ENCODE results near the gene AKNAD1.

AKNAD1 gene

DNA sequence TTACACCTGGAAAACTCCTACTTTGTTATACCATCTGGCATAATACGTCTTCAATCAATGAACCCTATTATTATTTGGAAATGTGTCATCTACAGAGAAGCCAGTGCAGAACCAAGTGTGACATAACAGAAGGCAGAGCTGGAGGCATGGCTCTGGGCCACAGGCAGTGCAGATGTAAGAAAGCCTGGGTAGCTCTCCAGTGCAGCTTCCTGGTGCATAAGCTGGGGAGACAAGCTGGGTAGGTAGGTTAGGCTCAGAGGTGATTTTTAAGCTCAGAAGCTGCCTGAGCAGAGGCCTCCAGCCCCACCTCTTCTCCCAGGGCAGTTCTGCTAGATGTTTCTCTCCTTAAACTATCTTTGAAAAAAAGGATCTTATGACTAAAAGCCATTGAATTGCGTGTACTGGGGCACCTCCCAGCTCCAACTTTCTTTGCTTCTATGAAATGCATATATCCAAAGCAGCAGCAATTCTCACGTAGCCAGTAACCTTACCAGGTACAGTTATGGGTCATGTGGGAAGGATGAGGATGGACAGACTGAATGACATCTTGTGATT, 30.7 kb downstream of the AKNAD1 start:
- DNase-seq (ENCODE audit: low read depth) = no peak
- H3K4me3 ChIP-seq (ENCODE audit: low read length) = no peak overlapping the region
- H3K27me3 ChIP-seq (replicated peaks; ENCODE audit: control insufficient read depth, insufficient read depth, low read length) = no peaks in the 10 kb centered on the region
- H3K36me3 ChIP-seq (ENCODE audit: control insufficient read depth, insufficient read depth, low read length, severe bottlenecking) = no peaks in the 10 kb centered on the region
- H3K9ac ChIP-seq (ENCODE audit: low read length) = no peak overlapping the region
- H3K4me1 ChIP-seq (ENCODE audit: control insufficient read depth, insufficient read depth, low read length) = peaks cover 35% of the 10 kb centered on the region
- H3K9me3 ChIP-seq (ENCODE audit: control insufficient read depth, low read length) = no peaks in the 10 kb centered on the region

DNA sequence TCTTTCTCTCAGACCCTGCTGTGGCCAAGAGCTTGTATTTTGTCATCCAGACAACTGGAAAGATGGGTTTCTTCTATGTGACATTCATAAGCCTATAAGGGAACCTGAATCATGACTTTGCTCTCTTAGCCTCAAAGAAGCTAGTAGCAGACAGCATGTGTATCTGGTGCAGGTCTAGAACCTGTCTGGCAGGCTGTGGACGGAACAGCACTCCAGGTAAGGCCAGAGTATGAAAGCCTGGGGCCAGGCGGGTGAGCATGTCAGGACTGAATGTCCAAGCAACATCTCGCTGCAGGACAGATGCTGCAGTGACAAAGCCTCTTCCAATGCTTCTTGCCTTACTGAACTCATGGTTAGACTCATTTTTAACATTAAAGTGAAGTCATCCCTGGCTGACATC, 32.8 kb downstream of the AKNAD1 start:
- no peak for DNase-seq (ENCODE audit: low read depth)
- Histone ChIP-seq H3K4me3 (ENCODE audit: low read length) (no peak overlapping the region), H3K36me3 (ENCODE audit: control insufficient read depth, insufficient read depth, low read length, severe bottlenecking) (no peaks in the 10 kb centered on the region)

DNA sequence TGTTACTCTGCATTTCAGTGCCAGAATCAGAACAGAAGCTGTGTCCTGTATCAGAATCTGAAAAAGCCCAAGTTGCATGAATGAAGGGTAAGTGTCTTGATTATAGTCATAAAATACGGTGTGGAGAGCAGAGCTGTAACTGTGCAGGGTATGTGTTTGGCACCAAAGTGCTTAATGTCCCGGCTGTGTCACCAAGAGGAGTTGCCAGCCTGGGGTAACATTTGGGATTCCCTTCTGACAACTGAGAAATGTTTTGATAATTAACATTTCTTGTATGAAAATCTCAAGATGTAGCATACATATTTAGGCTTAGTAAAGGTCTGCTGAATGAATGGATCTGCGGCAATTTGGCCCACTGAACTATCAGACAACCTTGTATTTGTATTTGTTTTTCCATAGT, 33.3 kb downstream of the AKNAD1 start:
- DNase-seq (ENCODE audit: low read depth) = no peak
- Histone ChIP-seq H3K9ac (ENCODE audit: low read length) (no peak overlapping the region), H3K27me3 (replicated peaks; ENCODE audit: control insufficient read depth, insufficient read depth, low read length) (no peaks in the 10 kb centered on the region), H3K9me3 (ENCODE audit: control insufficient read depth, low read length) (no peaks in the 10 kb centered on the region), H3K4me1 (ENCODE audit: control insufficient read depth, insufficient read depth, low read length) (peaks cover 10% of the 10 kb centered on the region), H3K36me3 (ENCODE audit: control insufficient read depth, insufficient read depth, low read length, severe bottlenecking) (no peaks in the 10 kb centered on the region), H3K4me3 (ENCODE audit: low read length) (no peak overlapping the region)

More for the DNA sequence above, 32.8 kb downstream of the AKNAD1 start:
- Histone ChIP-seq H3K9ac (ENCODE audit: low read length) (no peak overlapping the region), H3K4me1 (ENCODE audit: control insufficient read depth, insufficient read depth, low read length) (peaks cover 14% of the 10 kb centered on the region), H3K9me3 (ENCODE audit: control insufficient read depth, low read length) (no peaks in the 10 kb centered on the region), H3K27me3 (replicated peaks; ENCODE audit: control insufficient read depth, insufficient read depth, low read length) (no peaks in the 10 kb centered on the region)

DNA sequence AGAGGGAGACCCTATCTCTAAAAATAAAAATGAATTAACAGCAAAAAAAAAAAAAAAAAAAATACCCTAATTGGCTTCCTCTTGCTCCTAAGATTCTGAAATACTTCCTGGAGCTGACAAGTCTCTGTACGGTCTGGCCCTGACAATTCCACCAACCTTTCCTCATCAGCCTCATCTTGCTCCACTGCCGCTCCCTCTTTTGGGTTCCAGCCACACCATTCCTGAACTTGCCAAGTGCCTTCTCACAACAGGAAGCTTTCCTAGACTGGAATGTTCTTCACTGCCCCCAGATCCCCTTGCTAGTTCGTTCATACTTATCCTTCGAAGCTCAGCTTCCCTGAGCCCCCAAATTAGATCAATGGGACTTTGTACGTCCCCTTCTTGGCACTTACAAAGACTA, 37.0 kb downstream of the AKNAD1 start:
- DNase-seq (ENCODE audit: low read depth) = no peak
- H3K4me3 ChIP-seq (ENCODE audit: low read length) = no peak overlapping the region
- peaks cover 24% of the 10 kb centered on the region for H3K4me1 ChIP-seq (ENCODE audit: control insufficient read depth, insufficient read depth, low read length)

DNA sequence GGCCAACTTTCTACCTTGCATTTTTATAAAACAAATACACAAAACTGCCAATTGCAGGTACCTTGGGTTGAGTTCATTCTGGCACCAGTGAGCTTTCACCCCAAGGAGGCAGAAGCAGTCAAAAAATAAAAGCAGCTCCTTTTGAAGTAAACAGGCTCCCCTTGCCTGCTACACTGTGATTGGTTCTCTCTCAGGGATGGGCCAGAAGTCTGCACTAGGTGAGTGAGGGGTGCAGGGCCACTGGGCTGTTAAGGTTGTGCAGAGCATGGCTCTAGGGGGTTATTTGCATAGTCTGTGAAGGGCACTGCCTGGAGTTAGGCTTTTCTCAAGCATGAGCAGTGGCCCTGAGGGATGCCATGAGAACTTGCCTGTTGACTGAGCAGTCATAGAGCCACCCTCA, 39.1 kb downstream of the AKNAD1 start:
- H3K4me3 ChIP-seq (ENCODE audit: low read length) = no peak overlapping the region
- H3K36me3 ChIP-seq (ENCODE audit: control insufficient read depth, insufficient read depth, low read length, severe bottlenecking) = no peaks in the 10 kb centered on the region
- H3K9me3 ChIP-seq (ENCODE audit: control insufficient read depth, low read length) = no peaks in the 10 kb centered on the region
- no peaks in the 10 kb centered on the region for H3K27me3 ChIP-seq (replicated peaks; ENCODE audit: control insufficient read depth, insufficient read depth, low read length)
- H3K9ac ChIP-seq (ENCODE audit: low read length) = no peak overlapping the region
- no peak for DNase-seq (ENCODE audit: low read depth)
- peaks cover 40% of the 10 kb centered on the region for H3K4me1 ChIP-seq (ENCODE audit: control insufficient read depth, insufficient read depth, low read length)

More for the DNA sequence above, 37.0 kb downstream of the AKNAD1 start:
- H3K9ac ChIP-seq (ENCODE audit: low read length) = no peak overlapping the region
- H3K9me3 ChIP-seq (ENCODE audit: control insufficient read depth, low read length) = no peaks in the 10 kb centered on the region
- no peaks in the 10 kb centered on the region for H3K36me3 ChIP-seq (ENCODE audit: control insufficient read depth, insufficient read depth, low read length, severe bottlenecking)
- H3K27me3 ChIP-seq (replicated peaks; ENCODE audit: control insufficient read depth, insufficient read depth, low read length) = no peaks in the 10 kb centered on the region

DNA sequence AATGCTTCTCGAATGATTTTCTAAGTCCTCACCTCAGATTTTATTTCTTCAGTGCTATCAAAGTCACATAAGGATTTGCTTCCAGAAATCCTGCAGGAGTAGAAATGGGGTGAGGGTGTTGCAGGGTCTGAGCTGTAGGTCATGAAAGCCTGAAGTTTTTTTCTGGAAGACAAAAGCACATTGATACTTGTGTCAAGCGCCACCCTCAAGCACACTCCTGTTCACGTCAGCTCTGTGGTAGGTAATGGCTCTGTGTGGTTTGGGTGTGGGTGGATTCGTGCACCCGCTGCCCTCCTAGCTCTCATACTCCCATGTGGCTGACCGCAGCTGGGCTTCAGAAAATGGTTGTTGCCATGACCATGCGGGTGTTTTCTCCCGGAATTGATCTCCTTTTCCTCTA, 39.9 kb downstream of the AKNAD1 start:
- Histone ChIP-seq H3K4me1 (ENCODE audit: control insufficient read depth, insufficient read depth, low read length) (peaks cover 40% of the 10 kb centered on the region), H3K9me3 (ENCODE audit: control insufficient read depth, low read length) (no peaks in the 10 kb centered on the region), H3K4me3 (ENCODE audit: low read length) (peak overlapping the region; percentile 71), H3K36me3 (ENCODE audit: control insufficient read depth, insufficient read depth, low read length, severe bottlenecking) (peaks cover under 1% of the 10 kb centered on the region), H3K27me3 (replicated peaks; ENCODE audit: control insufficient read depth, insufficient read depth, low read length) (no peaks in the 10 kb centered on the region), H3K9ac (ENCODE audit: low read length) (peak overlapping the region; percentile 72)
- DNase-seq (ENCODE audit: low read depth) = no peak

DNA sequence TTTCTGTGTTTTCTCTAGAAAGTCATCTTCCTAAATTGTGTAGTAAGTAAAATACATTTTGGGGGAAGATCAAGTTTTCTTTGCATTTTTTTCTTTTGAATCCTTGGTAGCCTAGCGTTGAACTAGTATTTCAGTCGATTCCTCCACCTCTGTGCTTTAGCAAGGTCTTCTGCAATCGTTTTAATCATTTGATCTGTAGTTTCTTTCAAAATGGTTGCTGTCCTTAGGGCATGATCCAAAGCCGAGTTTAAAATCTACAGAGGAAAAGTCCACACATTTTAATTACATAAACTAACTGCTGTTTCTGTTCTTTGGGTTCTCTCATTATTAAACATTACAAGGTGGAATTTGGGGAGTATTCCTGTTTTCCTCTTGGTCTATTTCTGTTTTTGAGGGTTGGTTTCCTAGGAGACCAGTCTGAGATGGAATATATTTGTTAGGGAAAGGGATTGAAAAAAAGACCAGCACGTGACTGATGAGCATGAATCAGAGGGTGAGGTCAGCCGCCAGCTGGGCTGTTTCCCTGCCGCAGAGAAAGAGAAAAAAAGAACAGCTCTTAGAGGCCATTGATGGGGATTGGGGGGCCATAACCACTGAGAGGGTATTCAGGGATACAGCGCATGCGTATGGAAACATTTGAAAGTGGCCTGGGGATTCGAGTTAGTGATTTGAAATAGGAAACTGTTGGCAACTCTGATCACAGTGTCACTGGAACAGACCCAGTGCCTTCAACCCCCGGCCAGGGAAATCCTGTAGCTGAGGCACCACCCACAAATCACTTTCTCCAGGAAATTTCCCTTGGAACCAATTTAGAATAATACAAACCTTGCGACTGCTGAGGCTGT, 40.6 kb downstream of the AKNAD1 start:
- H3K4me3 ChIP-seq (ENCODE audit: low read length) = peak overlapping the region; percentile 71
- H3K27me3 ChIP-seq (replicated peaks; ENCODE audit: control insufficient read depth, insufficient read depth, low read length) = no peaks in the 10 kb centered on the region
- DNase-seq (ENCODE audit: low read depth) = peak; percentile 94

DNA sequence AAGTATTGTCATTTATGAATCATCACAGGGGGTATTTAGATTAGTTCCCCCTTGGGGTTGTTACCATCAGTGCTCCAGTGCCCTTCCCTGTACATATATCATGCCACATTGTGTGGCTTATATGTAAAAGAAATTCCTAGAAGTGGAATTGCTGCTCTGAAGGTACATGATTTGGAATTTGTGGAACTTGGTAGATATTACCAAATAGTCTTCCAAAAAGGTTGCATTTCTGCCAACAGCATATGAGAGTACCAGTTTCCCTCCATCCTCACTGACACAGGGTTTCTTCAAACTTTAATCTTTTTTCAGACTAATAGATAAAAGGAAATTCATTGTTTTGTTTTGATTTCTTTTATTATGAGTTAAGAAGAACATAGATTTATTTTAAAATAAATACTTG, 41.3 kb downstream of the AKNAD1 start:
- Histone ChIP-seq H3K9me3 (ENCODE audit: control insufficient read depth, low read length) (no peaks in the 10 kb centered on the region), H3K9ac (ENCODE audit: low read length) (peak overlapping the region; percentile 67), H3K4me1 (ENCODE audit: control insufficient read depth, insufficient read depth, low read length) (peaks cover 40% of the 10 kb centered on the region), H3K27me3 (replicated peaks; ENCODE audit: control insufficient read depth, insufficient read depth, low read length) (no peaks in the 10 kb centered on the region), H3K36me3 (ENCODE audit: control insufficient read depth, insufficient read depth, low read length, severe bottlenecking) (peaks cover 9% of the 10 kb centered on the region), H3K4me3 (ENCODE audit: low read length) (peak overlapping the region; percentile 71)
- DNase-seq (ENCODE audit: low read depth) = peak; percentile 25

More for the DNA sequence above, 40.6 kb downstream of the AKNAD1 start:
- Histone ChIP-seq H3K36me3 (ENCODE audit: control insufficient read depth, insufficient read depth, low read length, severe bottlenecking) (peaks cover 8% of the 10 kb centered on the region), H3K9me3 (ENCODE audit: control insufficient read depth, low read length) (no peaks in the 10 kb centered on the region), H3K9ac (ENCODE audit: low read length) (peak overlapping the region; percentile 72), H3K4me1 (ENCODE audit: control insufficient read depth, insufficient read depth, low read length) (peaks cover 40% of the 10 kb centered on the region)

DNA sequence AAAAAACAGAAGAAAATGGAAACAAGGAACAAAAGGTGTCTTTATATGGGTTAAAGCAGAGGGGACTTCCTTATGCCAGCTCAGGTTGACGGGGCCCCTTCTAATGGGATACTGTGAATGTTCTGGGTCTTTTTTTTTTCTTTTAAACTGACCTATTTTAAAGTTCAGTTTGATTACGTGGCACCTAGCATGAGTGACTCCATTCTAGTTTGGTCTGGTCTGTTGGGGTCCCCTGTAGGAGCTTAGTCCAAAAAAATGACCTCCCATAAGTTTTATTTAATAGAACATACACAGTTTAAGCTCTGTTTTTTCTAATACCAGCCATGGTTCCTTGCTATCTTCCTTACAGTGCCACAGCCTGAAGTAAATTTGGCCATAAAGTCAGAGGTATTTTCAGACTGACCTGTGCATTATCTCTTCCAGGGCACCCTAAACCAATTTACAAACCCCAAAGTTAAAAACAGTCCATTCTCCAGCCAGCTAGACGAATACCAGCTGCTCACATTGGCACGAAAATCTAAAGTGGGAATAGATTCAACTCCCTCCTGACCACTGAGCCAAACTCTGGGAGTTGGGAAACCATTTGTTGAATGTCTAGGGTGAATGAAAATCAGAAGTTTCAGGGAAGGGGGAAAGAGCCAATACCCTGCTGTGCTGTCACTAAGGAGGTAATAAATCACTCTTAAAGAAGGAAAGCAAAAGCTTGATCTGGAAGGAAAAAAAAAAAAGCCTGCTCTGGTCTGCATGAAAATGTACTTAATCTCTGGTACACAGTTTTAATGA, 42.4 kb downstream of the AKNAD1 start:
- Histone ChIP-seq H3K4me1 (ENCODE audit: control insufficient read depth, insufficient read depth, low read length) (peaks cover 40% of the 10 kb centered on the region), H3K4me3 (ENCODE audit: low read length) (no peak overlapping the region), H3K9ac (ENCODE audit: low read length) (no peak overlapping the region), H3K9me3 (ENCODE audit: control insufficient read depth, low read length) (no peaks in the 10 kb centered on the region), H3K27me3 (replicated peaks; ENCODE audit: control insufficient read depth, insufficient read depth, low read length) (no peaks in the 10 kb centered on the region), H3K36me3 (ENCODE audit: control insufficient read depth, insufficient read depth, low read length, severe bottlenecking) (peaks cover 13% of the 10 kb centered on the region)
- DNase-seq (ENCODE audit: low read depth) = peak; percentile 67

DNA sequence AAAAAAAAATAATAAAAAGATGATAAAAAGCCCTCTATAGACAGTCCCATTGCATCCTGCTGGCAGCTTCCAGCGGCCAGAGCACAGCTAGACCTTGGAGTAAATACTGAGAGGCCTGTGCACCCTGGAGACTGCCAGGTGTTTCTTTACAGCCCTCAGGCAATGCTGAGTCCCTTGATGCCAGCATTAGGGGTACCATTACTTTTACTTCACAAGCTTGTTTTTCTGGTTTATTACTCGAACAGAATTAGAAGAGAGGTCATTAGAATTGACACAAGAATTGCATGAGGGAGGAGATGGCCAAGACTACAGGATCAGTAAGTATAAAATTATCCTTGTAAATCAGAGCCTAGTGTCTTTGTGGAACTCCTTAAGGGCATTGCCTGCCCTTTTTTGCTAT, 43.6 kb downstream of the AKNAD1 start:
- Histone ChIP-seq H3K27me3 (replicated peaks; ENCODE audit: control insufficient read depth, insufficient read depth, low read length) (no peaks in the 10 kb centered on the region), H3K4me3 (ENCODE audit: low read length) (no peak overlapping the region), H3K9me3 (ENCODE audit: control insufficient read depth, low read length) (no peaks in the 10 kb centered on the region), H3K36me3 (ENCODE audit: control insufficient read depth, insufficient read depth, low read length, severe bottlenecking) (peaks cover 20% of the 10 kb centered on the region), H3K4me1 (ENCODE audit: control insufficient read depth, insufficient read depth, low read length) (peaks cover 40% of the 10 kb centered on the region), H3K9ac (ENCODE audit: low read length) (no peak overlapping the region)
- DNase-seq (ENCODE audit: low read depth) = no peak

DNA sequence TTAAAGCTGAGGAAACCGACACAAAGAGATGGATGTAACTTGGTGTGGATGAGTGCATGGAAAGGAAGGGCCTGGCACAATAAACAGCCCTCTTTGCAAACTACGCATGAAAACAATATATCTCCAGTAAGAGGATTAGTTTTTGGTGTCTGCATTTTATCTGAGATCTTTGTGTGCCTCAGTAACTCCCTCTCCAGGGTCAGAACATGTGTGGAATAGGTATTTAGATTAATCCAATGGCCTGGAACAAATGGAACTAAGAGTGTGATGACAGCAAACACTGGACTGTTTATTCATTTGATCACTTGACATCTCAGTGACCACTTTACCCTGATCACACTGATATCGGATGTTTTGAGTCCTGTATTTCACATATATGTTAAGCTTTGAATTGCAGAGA, 45.3 kb downstream of the AKNAD1 start:
- H3K4me3 ChIP-seq (ENCODE audit: low read length) = no peak overlapping the region
- peaks cover 34% of the 10 kb centered on the region for H3K4me1 ChIP-seq (ENCODE audit: control insufficient read depth, insufficient read depth, low read length)
- H3K9ac ChIP-seq (ENCODE audit: low read length) = no peak overlapping the region
- H3K27me3 ChIP-seq (replicated peaks; ENCODE audit: control insufficient read depth, insufficient read depth, low read length) = no peaks in the 10 kb centered on the region
- DNase-seq (ENCODE audit: low read depth) = no peak
- H3K36me3 ChIP-seq (ENCODE audit: control insufficient read depth, insufficient read depth, low read length, severe bottlenecking) = peaks cover 36% of the 10 kb centered on the region
- no peaks in the 10 kb centered on the region for H3K9me3 ChIP-seq (ENCODE audit: control insufficient read depth, low read length)

All from adipocyte (in vitro differentiated cells).